GM10248 (cell line): ENCODE measurements around the gene NMS.

Experiments
- CTCF ChIA-PET: fragments of 300-600 bp; sonication (Branson Sonifier 250); formaldehyde crosslinking; extraction: SDS; loops from one replicate; lab custom pipeline; 2021; ENCODE audit warnings: antibody characterized with exemption; lab: Yijun Ruan, JAX
- POLR2A ChIA-PET: fragments of 350-650 bp; sonication (Branson Sonifier 250); formaldehyde crosslinking; extraction: SDS; loops from one replicate; lab custom pipeline; 2020; ENCODE audit warnings: antibody characterized with exemption; lab: Yijun Ruan, JAX
- DNase-seq: peaks from one replicate; pipeline ENCODE4 v3.0.0; 2012; ENCODE audit errors: extremely low spot score
- TF ChIP-seq, protein P1 (sequence below): IDR thresholded peaks from 2 replicates; pipeline ENCODE4 v1.5.1; 2012; ENCODE audit warnings: mild to moderate bottlenecking, low read depth; ENCODE audit errors: extremely low read depth, missing control alignments, control extremely low read depth

The NMS gene, protein sequence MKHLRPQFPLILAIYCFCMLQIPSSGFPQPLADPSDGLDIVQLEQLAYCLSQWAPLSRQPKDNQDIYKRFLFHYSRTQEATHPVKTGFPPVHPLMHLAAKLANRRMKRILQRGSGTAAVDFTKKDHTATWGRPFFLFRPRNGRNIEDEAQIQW

DNA sequence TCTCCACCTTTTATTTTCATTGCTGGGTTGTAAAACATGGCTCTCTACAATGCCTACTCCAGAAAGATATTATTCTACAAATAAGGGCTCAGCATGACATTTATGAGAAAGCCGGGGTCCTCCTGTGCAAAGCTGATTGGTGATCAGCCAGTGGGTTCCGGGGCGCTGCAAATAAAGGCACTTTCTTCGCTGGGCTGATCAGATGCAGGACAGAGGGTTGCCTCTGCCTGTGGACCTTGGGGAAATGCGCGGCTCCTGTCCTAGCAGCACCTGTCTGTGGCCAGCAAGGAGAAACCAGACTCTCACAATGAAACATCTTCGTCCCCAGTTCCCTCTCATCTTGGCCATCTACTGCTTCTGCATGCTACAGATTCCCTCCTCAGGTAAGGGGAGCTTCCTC, at the start of gene NMS:
NMS (plus strand) TSS at position 301 of the 400 bp plus-strand sequence; CDS start at position 308, 7 bp downstream.
- ChIA-PET POLR2A (no interaction called here), CTCF (interaction anchor here (0.9 kb wide), 1 partner anchor 20 kb away, joined by 3 read pairs; no protein-coding TSS in a partner anchor)
- TF ChIP-seq, protein P1, sequence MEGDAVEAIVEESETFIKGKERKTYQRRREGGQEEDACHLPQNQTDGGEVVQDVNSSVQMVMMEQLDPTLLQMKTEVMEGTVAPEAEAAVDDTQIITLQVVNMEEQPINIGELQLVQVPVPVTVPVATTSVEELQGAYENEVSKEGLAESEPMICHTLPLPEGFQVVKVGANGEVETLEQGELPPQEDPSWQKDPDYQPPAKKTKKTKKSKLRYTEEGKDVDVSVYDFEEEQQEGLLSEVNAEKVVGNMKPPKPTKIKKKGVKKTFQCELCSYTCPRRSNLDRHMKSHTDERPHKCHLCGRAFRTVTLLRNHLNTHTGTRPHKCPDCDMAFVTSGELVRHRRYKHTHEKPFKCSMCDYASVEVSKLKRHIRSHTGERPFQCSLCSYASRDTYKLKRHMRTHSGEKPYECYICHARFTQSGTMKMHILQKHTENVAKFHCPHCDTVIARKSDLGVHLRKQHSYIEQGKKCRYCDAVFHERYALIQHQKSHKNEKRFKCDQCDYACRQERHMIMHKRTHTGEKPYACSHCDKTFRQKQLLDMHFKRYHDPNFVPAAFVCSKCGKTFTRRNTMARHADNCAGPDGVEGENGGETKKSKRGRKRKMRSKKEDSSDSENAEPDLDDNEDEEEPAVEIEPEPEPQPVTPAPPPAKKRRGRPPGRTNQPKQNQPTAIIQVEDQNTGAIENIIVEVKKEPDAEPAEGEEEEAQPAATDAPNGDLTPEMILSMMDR, result no peak
- no peak for DNase-seq

DNA sequence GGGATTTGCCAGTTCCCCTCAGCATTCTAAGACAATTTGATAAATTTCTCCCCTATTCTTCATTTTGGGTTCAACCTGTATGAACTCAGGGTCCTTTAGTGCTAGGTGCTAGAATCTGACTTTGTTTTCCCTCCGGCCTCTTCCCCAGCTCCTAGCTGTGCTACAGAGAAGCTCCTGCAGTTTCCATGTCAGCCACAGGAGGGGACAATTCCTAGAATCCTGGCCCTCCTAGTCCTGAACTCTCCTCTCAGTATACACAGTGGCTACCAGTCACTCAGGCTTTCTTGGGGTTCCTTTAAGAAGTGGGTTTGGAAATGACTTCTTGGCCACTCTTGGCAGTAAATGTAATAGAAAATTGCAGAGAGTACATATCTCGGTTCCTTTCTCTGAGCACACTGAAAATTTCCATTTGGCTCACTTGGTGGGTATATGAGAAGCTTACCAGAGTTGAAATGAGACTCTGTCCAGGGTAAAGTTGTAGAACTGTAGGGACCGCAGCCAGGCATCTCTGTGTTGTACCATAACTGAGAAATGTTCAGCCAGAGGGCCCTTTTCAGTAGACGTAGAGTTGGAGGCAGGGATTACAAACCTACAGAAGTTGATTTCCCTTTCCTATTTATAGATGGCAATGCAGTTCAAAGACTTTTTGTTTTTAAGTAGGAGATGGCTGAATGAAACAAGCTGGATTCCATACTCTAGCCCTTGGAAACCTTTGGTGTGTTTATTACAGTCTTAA, 47.8 kb upstream of the NMS start:
- ChIA-PET POLR2A (no interaction called here), CTCF (interaction anchor here (1.0 to 1.8 kb wide), 6 partner anchors 10 to 61 kb away, joined by 3 to 6 read pairs (median 4); no protein-coding TSS in a partner anchor)
- no peak for DNase-seq
- TF ChIP-seq, protein P1, result peak; percentile 21

DNA sequence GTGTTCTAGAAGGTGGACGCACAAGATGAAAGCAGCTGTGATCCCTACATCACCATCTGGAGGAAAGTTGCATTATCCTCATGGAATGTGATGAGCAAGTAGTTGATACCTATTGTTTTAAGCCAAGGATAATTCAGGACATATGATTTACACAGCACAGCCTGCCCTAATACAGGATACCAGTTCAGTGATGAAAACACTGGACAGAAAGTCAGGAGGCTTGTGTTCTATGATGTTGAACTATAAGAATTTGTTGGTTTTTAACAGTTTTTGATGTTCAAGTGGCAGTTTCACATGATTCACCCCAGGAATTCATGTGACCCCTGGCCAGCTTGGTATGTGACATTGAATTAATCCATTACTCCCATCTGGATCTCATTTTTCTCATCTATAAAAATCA, 46.7 kb upstream of the NMS start:
- no peak for DNase-seq
- TF ChIP-seq, protein P1, result no peak
- ChIA-PET CTCF (interaction anchor here (0.7 to 2.9 kb wide), 2 partner anchors 42 to 162 kb away, joined by 4 to 8 read pairs; no protein-coding TSS in a partner anchor), POLR2A (no interaction called here)

DNA sequence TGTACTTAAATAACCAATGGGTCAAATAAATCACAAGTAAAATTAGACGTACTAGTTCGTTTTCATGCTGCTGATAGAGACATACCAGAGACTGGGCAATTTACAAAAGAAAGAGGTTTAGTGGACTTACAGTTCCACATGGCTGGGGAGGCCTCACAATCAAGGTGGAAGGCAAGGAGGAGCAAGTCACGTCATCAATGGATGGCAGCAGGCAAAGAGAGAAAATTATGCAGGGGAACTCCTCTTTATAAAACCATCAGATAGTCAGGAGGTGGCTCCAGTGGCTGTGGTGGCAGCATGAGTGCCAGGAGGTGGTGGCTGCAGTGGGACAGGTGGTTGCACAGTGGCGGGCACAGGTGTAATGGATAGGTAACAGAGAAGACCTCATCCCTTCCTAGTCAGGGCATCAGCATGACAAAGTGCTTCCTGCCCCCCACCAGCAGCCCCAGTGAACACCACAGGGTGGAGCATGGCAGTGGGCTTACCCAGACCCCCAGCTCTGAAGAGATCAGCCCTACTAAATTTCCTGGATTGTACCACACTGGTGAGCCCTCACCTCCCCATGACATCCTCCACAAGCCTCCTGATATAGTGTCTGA, 45.9 kb upstream of the NMS start:
- ChIA-PET CTCF (interaction anchor here (0.9 to 2.9 kb wide), 2 partner anchors 43 to 163 kb away, joined by 3 to 8 read pairs; no protein-coding TSS in a partner anchor), POLR2A (no interaction called here)
- TF ChIP-seq, protein P1, result no peak
- DNase-seq, result no peak

DNA sequence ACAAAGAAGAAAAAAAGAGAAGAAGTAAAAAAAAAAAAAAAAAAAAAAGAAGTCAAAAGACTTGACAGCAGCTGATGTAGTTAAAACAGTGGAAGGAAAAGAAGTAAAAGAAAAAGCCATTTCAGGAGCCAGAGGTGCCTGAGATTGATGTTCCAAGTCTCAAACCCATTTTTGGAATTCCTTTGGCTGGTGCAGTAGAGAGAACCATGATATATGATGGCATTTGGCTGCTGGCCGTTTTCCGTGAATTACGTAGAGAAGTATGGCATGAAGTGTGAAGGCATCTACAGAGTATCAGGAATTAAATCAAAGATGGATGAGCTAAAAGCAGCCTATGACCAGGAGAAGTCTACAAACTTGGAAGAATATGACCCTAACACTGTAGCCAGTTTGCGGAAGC, 45.2 kb upstream of the NMS start:
- POLR2A ChIA-PET, result no interaction called here
- CTCF ChIA-PET, result interaction anchor here (0.9 to 2.9 kb wide), 2 partner anchors 44 to 163 kb away, joined by 3 to 8 read pairs; no protein-coding TSS in a partner anchor
- TF ChIP-seq, protein P1, result no peak
- no peak for DNase-seq
